Hematopoietic multipotent progenitor cell treated with erythropoietin and hydrocortisone succinate and interleukin-3 and kit ligand, for 15 days (in vitro differentiated cells): ENCODE measurements around the gene PIK3R5.
"Not testable (repeated sequence)": the region's sequence is repeated elsewhere in the genome, so short reads cannot be mapped to it uniquely, and the experiment has no call there.

ENCODE experiments used
- DNase-seq: peaks from one replicate; pipeline ENCODE4 v3.0.0-alpha.2; 2015; ENCODE audit warnings: low spot score

Gene PIK3R5

GRCh38 chr17:8856205-8856603 lies 109.3 kb downstream of the PIK3R5 start:
- not testable (repeated sequence) for DNase-seq

GRCh38 chr17:8855477-8856204 lies 109.9 kb downstream of the PIK3R5 start:
- DNase-seq: no peak

- no peak for DNase-seq
Measured at GRCh38 chr17:8851600-8851999, 113.9 kb downstream of the PIK3R5 start.

- DNase-seq: no peak
Measured at GRCh38 chr17:8849311-8850041, 116.0 kb downstream of the PIK3R5 start.

DNA sequence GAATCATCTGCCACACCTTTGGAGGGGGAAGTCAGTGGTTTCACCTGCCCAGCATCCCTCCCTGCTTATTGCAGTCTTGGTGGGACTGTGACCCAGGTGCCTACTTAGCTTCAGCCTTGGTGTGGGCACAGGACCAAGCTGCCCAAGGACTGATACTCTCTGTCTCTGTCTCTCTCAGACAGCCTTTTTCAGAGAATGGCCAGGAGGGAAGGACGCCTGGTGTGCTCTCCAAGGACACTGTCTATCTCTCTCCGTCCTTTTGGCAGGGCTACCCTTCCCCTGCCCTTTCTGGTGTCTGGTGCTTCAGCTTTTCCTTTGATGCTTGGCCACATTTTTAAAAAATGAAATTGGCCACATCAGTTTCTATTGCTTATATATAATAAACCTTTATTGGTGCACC lies 117.6 kb downstream of the PIK3R5 start:
- DNase-seq: no peak

- DNase-seq: peak; percentile 4
Measured at GRCh38 chr17:8846768-8847211, 118.7 kb downstream of the PIK3R5 start.

DNA sequence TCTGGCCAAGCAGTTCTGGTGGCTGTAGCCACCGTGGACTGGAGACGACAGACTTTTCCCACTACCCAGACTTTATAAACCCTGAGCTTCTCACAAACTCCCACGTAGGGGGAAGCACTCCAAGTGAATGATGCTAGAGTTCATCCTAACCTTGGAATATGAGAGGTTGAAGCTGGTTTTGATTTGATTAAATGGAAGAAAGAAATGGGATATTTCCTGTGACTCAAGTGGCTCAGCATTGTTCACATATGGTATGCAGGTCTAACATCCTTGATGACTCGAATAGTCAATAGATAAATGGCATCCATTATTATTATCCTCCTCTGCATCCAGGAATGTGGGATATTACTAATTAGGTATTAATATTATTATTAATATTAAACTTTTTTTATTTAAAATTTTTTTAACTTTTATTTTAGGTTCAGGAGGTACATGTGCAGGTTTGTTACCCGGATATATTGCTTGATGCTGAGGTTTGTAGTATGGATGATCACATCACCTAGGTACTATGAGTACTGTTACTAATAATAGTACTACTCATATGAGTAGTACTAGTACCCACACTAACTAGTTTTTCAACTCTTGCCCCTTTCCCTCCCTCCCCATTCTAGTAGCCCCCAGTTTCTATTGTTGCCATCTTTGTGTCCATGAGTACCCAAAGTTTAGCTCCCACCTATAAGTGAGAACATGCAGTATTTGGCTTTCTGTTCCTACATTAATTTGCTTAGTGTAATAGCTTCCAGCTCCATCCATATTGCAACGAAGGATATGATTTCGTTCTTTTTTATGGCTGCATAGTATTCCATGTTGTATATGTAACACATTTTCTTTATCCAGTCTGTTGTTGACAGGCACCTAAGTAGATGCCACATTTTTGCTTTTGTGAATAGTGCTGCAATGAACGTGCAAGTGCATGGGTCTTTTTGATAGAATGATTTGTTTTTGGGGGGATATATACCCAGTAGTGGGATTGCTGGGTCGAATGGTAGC lies 121.0 kb downstream of the PIK3R5 start:
- no peak for DNase-seq

GRCh38 chr17:8843344-8843743 lies 122.2 kb downstream of the PIK3R5 start:
- no peak for DNase-seq

DNA sequence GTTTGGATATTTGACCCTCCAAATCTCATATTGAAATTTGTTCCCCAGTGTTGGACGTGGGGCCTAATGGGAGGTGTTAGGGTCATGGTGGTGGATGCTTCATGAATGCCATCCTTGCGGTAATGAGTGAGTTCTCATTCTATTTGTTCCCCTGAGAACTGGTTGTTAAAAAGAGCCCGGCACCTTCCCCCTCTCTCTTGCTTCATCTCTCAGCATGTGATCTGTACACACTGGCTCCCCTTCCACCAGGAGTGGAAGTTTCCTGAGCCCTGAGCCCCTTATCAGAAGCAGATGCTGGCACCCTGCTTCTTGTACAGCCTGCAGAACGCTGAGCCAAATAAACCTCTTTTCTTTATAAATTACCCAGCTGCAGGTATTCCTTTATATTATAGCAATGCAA lies 123.7 kb downstream of the PIK3R5 start:
- DNase-seq: no peak

GRCh38 chr17:8839410-8839935 lies 126.0 kb downstream of the PIK3R5 start:
- DNase-seq: no peak

GRCh38 chr17:8838551-8839095 lies 126.9 kb downstream of the PIK3R5 start:
- no peak for DNase-seq

DNA sequence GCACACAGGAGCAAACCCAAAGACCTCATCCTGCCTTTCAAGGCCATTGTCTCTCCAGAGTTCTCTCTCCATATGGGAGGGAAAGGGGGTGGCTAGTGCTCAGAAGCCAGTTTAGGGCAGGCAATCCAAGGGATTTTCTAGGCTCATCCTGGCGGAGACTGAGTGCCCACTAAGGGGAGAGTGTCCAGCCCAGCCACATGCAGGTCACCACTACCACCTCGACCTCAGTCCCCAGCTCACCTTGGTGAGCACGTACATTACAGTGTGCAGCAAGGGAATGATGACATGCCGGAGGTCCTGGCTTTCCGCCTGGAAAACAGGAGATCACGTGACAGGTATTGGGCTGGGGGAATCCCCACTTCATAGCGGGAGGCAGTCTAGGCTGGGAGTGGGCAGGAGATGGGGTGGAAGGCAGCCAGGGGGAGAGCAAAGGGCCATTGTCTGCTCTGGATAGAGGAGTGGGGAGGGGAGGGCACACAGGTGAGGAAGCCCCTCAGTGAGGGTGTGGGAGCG lies 127.9 kb downstream of the PIK3R5 start:
- no peak for DNase-seq

- no peak for DNase-seq
Measured at GRCh38 chr17:8836821-8837562, 128.5 kb downstream of the PIK3R5 start.

DNA sequence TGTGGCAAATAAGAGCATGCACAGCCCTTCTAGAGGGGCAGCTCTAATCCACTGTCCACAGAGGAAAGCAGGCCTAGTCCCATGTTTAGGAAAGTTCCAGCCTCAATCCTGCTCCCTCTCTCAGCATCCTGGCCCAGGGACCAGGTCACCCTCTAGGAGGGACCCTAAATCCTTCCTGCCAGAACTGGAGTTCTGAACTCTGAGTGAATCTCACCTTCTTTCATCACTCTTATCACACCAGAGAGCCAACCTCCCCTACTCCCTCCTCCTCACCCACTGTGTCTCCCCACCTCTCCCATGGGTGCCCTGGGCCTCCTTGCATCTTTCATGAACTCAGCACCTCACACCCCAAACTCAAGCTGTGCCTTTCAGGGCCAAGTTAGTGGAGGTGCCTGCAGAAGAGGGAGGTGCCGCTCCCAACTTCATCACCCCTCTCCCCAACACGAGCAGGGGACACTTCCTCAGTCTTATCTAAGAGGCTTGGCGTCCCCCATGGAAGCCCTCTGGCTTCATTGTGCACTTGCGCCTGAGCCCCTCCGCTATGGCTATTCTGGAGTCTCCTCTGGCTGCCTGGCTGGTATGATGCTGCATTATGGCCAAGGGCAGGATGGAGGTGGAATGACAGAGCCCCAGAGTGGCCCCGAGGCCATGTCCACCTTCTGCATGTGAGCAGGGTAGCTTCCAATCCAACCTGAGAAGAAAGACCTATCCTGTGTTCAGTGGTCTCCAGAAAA lies 129.7 kb downstream of the PIK3R5 start:
- no peak for DNase-seq

- no peak for DNase-seq
Measured at GRCh38 chr17:8835106-8835505, 130.4 kb downstream of the PIK3R5 start.

GRCh38 chr17:8832711-8833352 lies 132.7 kb downstream of the PIK3R5 start:
- peak; percentile 14 for DNase-seq

GRCh38 chr17:8831234-8831849 lies 134.2 kb downstream of the PIK3R5 start:
- DNase-seq: no peak

DNA sequence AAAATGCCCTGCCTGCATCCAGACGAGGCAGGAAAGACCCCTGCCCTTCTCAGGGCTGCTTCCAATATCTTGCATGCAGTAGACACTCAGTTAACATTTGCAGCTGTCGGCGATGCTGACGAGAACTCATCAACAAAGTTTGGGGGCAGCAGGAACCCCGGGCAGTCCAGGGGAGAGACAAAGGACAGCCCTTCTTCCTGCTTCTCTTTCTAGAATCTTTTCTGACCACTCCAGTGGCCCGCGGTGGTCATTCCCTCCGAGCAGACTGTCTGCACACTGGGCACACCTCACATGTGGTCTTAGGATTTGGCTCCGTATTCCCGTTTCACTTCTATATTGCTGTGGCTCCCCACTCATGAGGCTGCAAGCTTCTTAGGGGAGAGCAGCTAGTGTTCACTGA lies 135.4 kb downstream of the PIK3R5 start:
- DNase-seq: no peak
